GM18519 (cell line): ENCODE results near the gene HDAC4.

ENCODE experiments used
- ATAC-seq: cut with Tn5 transposase; IDR thresholded peaks from one replicate; pipeline ENCODE4 v1.9.1; 2021; ENCODE audit warnings: mild to moderate bottlenecking, moderate library complexity; ENCODE audit not compliant: unreplicated experiment, low FRiP score

HDAC4 gene

GRCh38 chr2:239196474-239197021 is 204.3 kb downstream of the HDAC4 start:
- ATAC-seq: no peak

DNA sequence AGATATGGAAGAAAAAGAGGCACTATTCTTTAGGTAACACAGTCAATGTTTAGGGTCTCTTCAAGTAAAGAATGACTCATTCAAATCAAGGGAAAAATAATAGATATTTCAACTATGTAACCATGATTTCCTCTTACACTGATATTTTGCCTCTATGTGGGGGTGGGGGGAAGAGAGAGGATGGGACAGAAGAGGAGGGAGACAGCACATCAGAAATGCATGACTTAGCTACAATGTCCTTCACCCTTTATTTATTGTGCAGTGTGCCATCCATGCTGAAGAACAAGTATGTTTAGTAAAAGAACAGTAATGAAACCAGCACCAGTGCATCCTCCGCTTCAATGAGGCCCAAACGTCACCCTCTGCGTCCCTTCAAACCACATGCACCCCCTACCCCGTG is 204.8 kb downstream of the HDAC4 start:
- ATAC-seq: no peak

GRCh38 chr2:239195318-239195871 is 205.4 kb downstream of the HDAC4 start:
- no peak for ATAC-seq

GRCh38 chr2:239194731-239195317 is 206.0 kb downstream of the HDAC4 start:
- no peak for ATAC-seq

- no peak for ATAC-seq
Measured at GRCh38 chr2:239193925-239194677, 206.7 kb downstream of the HDAC4 start.

DNA sequence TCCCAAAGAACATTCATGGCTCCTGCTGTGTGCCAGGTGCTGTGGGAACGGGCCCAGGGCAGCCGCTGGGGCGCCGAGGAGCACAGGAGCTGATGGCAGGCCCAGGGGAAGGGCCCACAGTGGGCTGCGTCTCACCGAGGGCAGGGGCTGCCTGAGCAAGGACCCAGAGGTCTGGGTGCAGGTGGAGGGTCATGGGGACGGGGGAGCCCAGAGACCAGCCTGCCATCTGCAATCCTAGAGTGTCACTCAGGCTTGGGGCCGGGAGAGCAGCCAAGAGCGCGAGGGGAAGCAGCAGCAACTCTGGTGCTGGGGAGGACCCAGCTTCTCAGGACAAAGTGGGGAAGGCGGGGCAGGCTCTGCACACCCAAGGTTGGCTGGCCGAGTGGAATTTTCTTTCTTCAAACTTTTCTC is 207.4 kb downstream of the HDAC4 start:
- ATAC-seq: no peak

DNA sequence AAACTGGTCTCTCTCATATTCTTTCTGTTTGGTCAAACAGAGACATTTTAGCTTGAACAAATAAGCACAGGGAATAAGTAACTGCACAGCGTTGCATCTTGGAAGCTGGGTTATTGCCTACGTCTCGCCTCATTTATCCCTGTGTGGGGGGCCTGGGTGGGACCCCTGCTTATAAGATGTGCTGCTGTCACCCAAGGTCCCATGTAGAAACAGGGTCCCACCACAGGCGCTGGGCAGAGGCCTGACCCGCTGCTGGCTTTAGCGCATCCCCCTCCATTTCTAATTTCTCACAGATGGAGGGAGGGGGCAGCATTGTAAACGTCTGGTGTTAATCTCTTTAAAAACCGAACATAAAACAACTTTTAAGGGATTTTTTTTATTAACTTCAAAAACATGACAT is 207.8 kb downstream of the HDAC4 start:
- no peak for ATAC-seq

- ATAC-seq: no peak
Measured at GRCh38 chr2:239192456-239192855, 208.4 kb downstream of the HDAC4 start.

GRCh38 chr2:239190921-239191885 is 209.6 kb downstream of the HDAC4 start:
- ATAC-seq: no peak

DNA sequence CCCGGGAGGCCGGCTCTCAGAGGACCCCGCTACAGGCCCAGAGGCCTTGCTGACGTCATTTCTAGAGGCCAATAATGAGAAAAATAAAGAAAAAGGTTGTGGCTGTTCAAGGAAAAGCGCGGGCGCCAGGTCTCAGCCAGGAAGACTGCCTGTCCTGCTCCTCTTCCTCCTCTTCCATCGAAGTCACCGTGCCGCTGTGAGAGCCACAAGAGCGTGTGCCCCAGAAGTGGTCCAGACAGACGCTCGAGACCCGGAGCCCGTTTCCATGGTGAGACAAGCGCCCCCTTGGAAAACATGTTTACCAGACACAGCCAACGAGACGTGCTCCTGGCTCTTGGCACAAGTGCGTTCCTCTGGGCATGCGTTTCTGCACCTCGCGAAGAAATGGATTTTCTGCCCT is 210.5 kb downstream of the HDAC4 start:
- no peak for ATAC-seq

DNA sequence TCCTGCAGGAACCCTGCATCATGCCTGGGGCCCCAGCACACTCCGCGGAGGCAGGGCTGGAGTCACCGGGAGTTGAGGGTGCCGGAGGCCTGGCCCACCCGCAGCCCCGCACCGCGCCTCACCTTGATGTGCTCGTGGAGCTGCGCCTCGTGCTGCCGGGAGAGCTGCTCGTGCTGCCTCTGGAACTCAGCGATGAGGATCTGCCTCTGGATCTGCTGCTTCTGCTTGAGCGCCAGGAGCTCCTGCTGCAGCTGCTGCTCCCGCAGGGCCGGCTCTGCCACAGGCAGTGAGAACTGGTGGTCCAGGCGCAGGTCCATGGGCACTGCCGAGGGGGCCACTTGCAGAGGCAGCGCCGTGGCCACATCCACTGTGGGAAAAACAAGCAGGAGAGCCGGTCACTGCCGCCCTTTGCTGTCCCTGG is 211.1 kb downstream of the HDAC4 start:
- ATAC-seq: no peak

DNA sequence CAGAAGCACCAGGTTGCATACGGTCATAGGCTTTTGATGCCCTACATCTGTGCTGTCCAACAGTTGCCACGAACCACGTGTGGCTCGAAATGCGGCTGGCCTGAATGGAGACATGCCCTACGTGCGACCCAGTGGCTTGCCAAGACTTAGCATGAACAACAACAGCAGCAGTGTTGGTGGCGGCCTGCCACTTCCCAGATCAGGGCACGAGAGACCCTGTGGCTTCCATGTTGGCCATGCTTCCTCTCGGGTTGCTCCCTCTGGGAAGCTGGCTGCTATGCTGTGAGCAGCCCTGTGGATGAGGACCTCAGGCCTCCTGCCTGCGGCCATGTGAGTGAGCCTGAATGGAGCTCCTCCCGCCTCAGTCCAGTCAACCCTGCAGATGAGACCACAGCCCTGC is 212.3 kb downstream of the HDAC4 start:
- ATAC-seq: no peak

- ATAC-seq: no peak
Measured at GRCh38 chr2:239187464-239188253, 213.2 kb downstream of the HDAC4 start.

GRCh38 chr2:239186516-239187357 is 214.1 kb downstream of the HDAC4 start:
- ATAC-seq: no peak

GRCh38 chr2:239184968-239185903 is 215.6 kb downstream of the HDAC4 start:
- ATAC-seq: no peak

DNA sequence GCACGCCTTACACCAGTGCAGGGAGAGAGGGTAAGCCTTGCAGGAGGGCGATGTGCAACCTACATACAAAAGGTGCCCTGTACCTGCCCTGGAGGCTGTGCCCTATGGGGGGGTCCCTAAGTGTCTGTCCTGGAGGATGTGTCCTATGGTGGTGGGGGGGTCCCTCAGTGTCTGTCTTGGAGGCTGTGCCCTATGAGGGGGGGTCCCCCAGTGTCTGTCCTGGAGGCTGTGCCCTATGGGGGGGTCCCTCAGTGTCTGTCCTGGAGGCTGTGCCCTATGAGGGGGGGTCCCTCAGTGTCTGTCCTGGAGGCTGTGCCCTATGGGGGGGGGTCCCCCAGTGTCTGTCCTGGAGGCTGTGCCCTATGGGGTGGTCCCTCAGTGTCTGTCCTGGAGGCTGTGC is 216.6 kb downstream of the HDAC4 start:
- no peak for ATAC-seq

- ATAC-seq: no peak
Measured at GRCh38 chr2:239182981-239183791, 217.6 kb downstream of the HDAC4 start.
